Neural crest cell (in vitro differentiated cells): ENCODE data around the gene RMRP. TPM values are rescaled to one million over a fixed set of nuclear protein-coding genes. Genes with fewer than 3 reads are reported as not detected.

Experiments
- DNase-seq: peaks from one replicate; pipeline ENCODE4 v3.0.0; 2021; ENCODE audit warnings: low read depth, mixed read lengths, low spot score
- H3K27ac Mint-ChIP-seq: one replicate; pipeline ENCODE4 v1.8.0; 2021; ENCODE audit warnings: mild to moderate bottlenecking, mixed read lengths; ENCODE audit not compliant: unreplicated experiment
- H3K27me3 Mint-ChIP-seq: 2 replicates; pipeline ENCODE4 v1.8.0; 2021; ENCODE audit warnings: low read depth, mild to moderate bottlenecking, mixed read lengths
- H3K36me3 Mint-ChIP-seq: 2 replicates; pipeline ENCODE4 v1.8.0; 2021; ENCODE audit warnings: low read depth, mild to moderate bottlenecking, mixed read lengths
- H3K4me1 Mint-ChIP-seq: 2 replicates; pipeline ENCODE4 v1.8.0; 2021; ENCODE audit warnings: mixed read lengths
- H3K4me3 Mint-ChIP-seq: one replicate; pipeline ENCODE4 v1.8.0; 2021; ENCODE audit warnings: mild to moderate bottlenecking, mixed read lengths
- H3K9me3 Mint-ChIP-seq: 2 replicates; pipeline ENCODE4 v1.8.0; 2021; ENCODE audit warnings: mixed read lengths
- CTCF ChIP-seq: fragments of 200-600 bp; sonication (generic); conservative IDR thresholded peaks from 2 replicates; pipeline ENCODE4 v1.5.0; 2021; ENCODE audit warnings: antibody characterized with exemption, mild to moderate bottlenecking
- total RNA-seq: library from RNA; stranded (reverse); gene quantifications from 2 replicates; pipeline ENCODE4 v1.2.1, GENCODE V29; 2021

The RMRP gene
- total RNA-seq, 1 donor from 2014 or later = 17,379 TPM

DNA sequence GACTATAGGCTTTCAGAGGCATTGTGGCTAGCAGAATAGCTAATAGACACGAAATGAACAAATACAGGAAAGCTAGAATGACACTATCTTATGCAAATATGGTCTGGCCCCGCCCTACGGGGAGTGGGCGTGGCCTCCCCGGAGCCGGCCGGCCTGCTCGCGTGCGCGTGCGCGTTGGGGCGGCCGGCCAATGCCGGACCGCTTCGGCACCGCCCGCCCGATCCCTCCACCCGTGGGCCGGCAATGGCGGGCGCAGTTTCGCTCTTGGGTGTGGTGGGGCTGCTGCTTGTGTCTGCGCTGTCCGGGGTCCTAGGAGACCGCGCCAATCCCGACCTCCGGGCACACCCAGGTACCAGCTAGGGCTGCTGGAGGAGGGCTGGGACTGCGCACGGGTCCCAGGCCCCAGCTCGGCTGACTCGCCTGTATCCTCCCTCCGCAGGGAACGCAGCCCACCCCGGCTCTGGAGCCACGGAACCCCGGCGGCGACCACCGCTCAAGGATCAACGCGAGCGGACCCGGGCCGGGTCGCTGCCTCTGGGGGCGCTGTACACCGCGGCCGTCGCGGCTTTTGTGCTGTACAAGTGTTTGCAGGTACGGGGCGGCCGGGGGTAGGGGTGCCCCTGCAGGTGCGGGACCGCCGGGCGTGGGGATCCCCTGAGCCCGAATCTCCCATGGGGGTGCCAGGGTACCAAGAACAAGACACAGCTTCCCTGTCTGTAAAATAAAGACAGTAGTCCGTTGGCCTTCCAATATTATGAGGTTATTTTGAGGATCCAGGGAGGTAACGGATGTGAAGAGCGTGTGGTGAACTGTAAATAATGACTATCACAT, 533 bp upstream of the RMRP start, which contains the start of gene CCDC107:
CCDC107 (plus strand) TSS at position 156 of the 831 bp plus-strand sequence; CDS start at position 244, 88 bp downstream.
- peak; percentile 86 for DNase-seq
- H3K9me3 Mint-ChIP-seq = peaks cover 3% of the 10 kb centered on the region
- H3K27ac Mint-ChIP-seq = peak within 1 kb of the TSS; percentile 98
- H3K36me3 Mint-ChIP-seq = peaks cover 10% of the 10 kb centered on the region
- peak; percentile 85 for TF ChIP-seq CTCF
- H3K4me3 Mint-ChIP-seq = peak within 1 kb of the TSS; percentile 88
- H3K27me3 Mint-ChIP-seq = peaks cover 9% of the 10 kb centered on the region
- H3K4me1 Mint-ChIP-seq = peaks cover 52% of the 10 kb centered on the region

DNA sequence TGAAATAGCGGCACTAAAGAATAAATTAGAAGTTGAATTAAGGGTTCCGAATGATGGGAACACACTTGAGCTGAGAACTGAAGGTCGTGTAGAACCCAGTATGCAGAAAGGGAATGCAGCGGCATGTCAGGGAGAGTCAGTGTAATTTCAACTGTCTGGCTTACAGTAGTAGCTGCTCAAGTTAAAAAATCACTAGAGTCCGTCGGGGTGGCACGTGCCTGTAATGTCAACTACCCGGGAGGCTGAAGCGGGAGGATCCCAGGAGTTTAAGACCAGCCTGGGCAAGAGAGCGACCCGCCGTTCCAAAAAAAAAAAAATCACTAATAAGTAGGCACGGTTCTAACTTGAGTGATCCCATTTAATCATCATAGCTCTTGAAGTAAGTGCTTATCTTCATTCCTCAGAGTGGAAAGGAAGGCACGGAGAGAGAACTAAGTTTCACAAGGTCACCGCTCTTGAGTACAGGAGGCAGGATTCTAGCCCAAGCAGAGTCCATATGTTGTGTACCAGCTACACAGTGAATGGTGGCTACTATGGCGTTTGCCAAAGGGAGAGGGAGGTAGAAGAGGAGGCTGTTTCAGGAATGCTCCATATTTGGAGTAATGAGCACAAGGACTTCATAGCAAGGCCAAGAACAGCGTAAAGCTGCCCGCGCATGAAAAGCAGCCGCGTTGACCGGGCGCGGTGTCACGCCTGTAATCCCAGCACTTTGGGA, 831 bp downstream of the RMRP start:
- TF ChIP-seq CTCF = no peak
- peak overlapping the region; percentile 98 for H3K27ac Mint-ChIP-seq
- H3K9me3 Mint-ChIP-seq = peaks cover 3% of the 10 kb centered on the region
- DNase-seq = no peak
- peaks cover 41% of the 10 kb centered on the region for H3K4me1 Mint-ChIP-seq
- peaks cover 9% of the 10 kb centered on the region for H3K27me3 Mint-ChIP-seq
- peaks cover 9% of the 10 kb centered on the region for H3K36me3 Mint-ChIP-seq
- H3K4me3 Mint-ChIP-seq = peak overlapping the region; percentile 88

GRCh38 chr9:35656348-35656747, 1.5 kb downstream of the RMRP start:
- no peak overlapping the region for H3K27ac Mint-ChIP-seq
- TF ChIP-seq CTCF = no peak
- peaks cover 7% of the 10 kb centered on the region for H3K36me3 Mint-ChIP-seq
- H3K27me3 Mint-ChIP-seq = peaks cover 10% of the 10 kb centered on the region
- peak overlapping the region; percentile 88 for H3K4me3 Mint-ChIP-seq
- peaks cover 3% of the 10 kb centered on the region for H3K9me3 Mint-ChIP-seq
- peaks cover 37% of the 10 kb centered on the region for H3K4me1 Mint-ChIP-seq
- DNase-seq = no peak

- peaks cover 3% of the 10 kb centered on the region for H3K36me3 Mint-ChIP-seq
- no peak for TF ChIP-seq CTCF
- H3K4me1 Mint-ChIP-seq = peaks cover 20% of the 10 kb centered on the region
- H3K9me3 Mint-ChIP-seq = peaks cover 3% of the 10 kb centered on the region
- H3K27me3 Mint-ChIP-seq = peaks cover 14% of the 10 kb centered on the region
- no peak for DNase-seq
- H3K27ac Mint-ChIP-seq = no peak overlapping the region
- no peak overlapping the region for H3K4me3 Mint-ChIP-seq
These were observed 4.2 kb downstream of the RMRP start for GRCh38 chr9:35653611-35654010.

- Mint-ChIP-seq H3K27me3 (peaks cover 14% of the 10 kb centered on the region), H3K36me3 (peaks cover 2% of the 10 kb centered on the region), H3K9me3 (peaks cover 1% of the 10 kb centered on the region), H3K4me1 (peaks cover 25% of the 10 kb centered on the region), H3K4me3 (no peak overlapping the region), H3K27ac (no peak overlapping the region)
- DNase-seq = no peak
- TF ChIP-seq CTCF = no peak
These were observed 5.0 kb downstream of the RMRP start for GRCh38 chr9:35652829-35653209.
